CD4-positive, CD25-positive, alpha-beta regulatory T cell (primary cell): ENCODE data around the gene DENND1A. TPM values are rescaled to one million over a fixed set of nuclear protein-coding genes. Genes with fewer than 3 reads are reported as not detected.

ENCODE experiments used
- ATAC-seq, 2 donors: fragments of 150-1000 bp; cut with Tn5 transposase; one replicate each; pipeline ENCODE4 v1.10.0; 2021; ENCODE audit warnings: low read depth in 2 of 2, moderate number of reproducible peaks in 2 of 2, moderate library complexity in 1 of 2
- DNase-seq, 3 donors: peaks; one replicate each; pipeline versions ENCODE4 v3.0.0 to v3.0.0-alpha.2; 2012 to 2022; ENCODE audit warnings: mixed read lengths in 1 of 3
- H3K27ac ChIP-seq: one replicate; pipeline ENCODE4 v1.7.0; 2013; ENCODE audit warnings: mild to moderate bottlenecking, low read length; ENCODE audit not compliant: insufficient read depth, poor library complexity, severe bottlenecking
- H3K27me3 ChIP-seq: one replicate; pipeline ENCODE4 v1.7.0; 2013; ENCODE audit warnings: low read length; ENCODE audit not compliant: control insufficient read depth, insufficient read depth
- H3K36me3 ChIP-seq: one replicate; pipeline ENCODE4 v1.7.0; 2013; ENCODE audit warnings: mild to moderate bottlenecking, low read length, moderate library complexity; ENCODE audit not compliant: control insufficient read depth, insufficient read depth
- H3K4me1 ChIP-seq: 2 replicates; pipeline ENCODE4 v1.7.0; 2013; ENCODE audit warnings: mild to moderate bottlenecking, low read length; ENCODE audit not compliant: insufficient read depth, control insufficient read depth, poor library complexity, severe bottlenecking
- H3K4me3 ChIP-seq: one replicate; pipeline ENCODE4 v1.7.0; 2013; ENCODE audit warnings: low read depth, mild to moderate bottlenecking, low read length, moderate library complexity
- H3K9me3 ChIP-seq, 2 experiments: 1 replicate in 1 of 2; 2 replicates in 1 of 2; pipeline ENCODE4 v1.7.0; 2013; ENCODE audit warnings: low read length in 2 of 2, mild to moderate bottlenecking in 1 of 2, moderate library complexity in 1 of 2; ENCODE audit not compliant: control insufficient read depth in 2 of 2
- H3K27ac Mint-ChIP-seq, 3 donors: one replicate each; pipeline ENCODE4 v1.8.0; 2020 to 2022; ENCODE audit warnings: mild to moderate bottlenecking in 3 of 3, mixed read lengths in 3 of 3, moderate library complexity in 2 of 3
- H3K27me3 Mint-ChIP-seq: one replicate; pipeline ENCODE4 v1.8.0; 2022; ENCODE audit warnings: mild to moderate bottlenecking, mixed read lengths
- H3K36me3 Mint-ChIP-seq: one replicate; pipeline ENCODE4 v1.8.0; 2020; ENCODE audit warnings: mixed read lengths
- H3K4me1 Mint-ChIP-seq, 4 donors: one replicate each; pipeline ENCODE4 v1.8.0; 2020 to 2022; ENCODE audit warnings: mixed read lengths in 4 of 4, mild to moderate bottlenecking in 1 of 4
- H3K4me3 Mint-ChIP-seq, 4 donors: one replicate each; pipeline ENCODE4 v1.8.0; 2020 to 2022; ENCODE audit warnings: mild to moderate bottlenecking in 4 of 4, mixed read lengths in 4 of 4, moderate library complexity in 3 of 4
- H3K9me3 Mint-ChIP-seq, 7 donors: one replicate each; pipeline ENCODE4 v1.8.0; 2020 to 2022; ENCODE audit warnings: mixed read lengths in 7 of 7, mild to moderate bottlenecking in 3 of 7, moderate library complexity in 2 of 7
- polyA plus RNA-seq, 4 donors: library from polyadenylated mRNA; unstranded; fragments of 300-500 nt; fragmentation: Illumina TruSeq; gene quantifications; one replicate each; pipeline ENCODE4 v1.2.3, GENCODE V29; 2021
- total RNA-seq: library from RNA; stranded (reverse); gene quantifications from one replicate; pipeline ENCODE4 v1.2.3, GENCODE V29; 2022

Gene DENND1A
- total and polyA plus RNA-seq, 5 donors from 2014 or later = 3.5 to 21.8 (median 4.7) TPM

DNA sequence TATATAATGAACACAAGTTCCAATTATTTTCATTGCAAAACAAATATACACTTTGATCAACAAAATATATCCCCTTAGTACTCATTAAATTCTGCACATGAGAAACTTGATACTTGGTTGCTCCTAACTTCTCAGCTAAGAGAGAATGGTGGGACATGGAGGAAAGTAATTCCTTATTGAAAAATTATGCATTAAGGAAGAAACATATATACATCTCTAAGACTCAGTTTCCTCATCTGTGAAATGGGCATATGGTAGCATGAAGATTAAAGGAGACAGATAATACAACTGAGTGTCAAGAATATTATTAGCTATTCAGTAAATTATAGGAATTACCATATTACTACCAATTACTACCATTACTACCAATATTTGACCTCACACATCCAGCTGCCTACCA lies 488.2 kb downstream of the DENND1A start:
- Histone ChIP-seq H3K27me3 (no peaks in the 10 kb centered on the region), H3K36me3 (no peaks in the 10 kb centered on the region), H3K27ac (no peak overlapping the region), H3K4me3 (no peak overlapping the region), H3K4me1 (no peaks in the 10 kb centered on the region), H3K9me3 (no peaks in the 10 kb centered on the region)
- DNase-seq (no peak), ATAC-seq (no peak)
- Mint-ChIP-seq H3K36me3 (peaks cover 55% of the 10 kb centered on the region), H3K4me1 (peaks cover 0 to 2% (median 0%) of the 10 kb centered on the region in 4 donors), H3K27ac (no peak overlapping the region), H3K27me3 (no peaks in the 10 kb centered on the region), H3K9me3 (no peaks in the 10 kb centered on the region), H3K4me3 (no peak overlapping the region)

DNA sequence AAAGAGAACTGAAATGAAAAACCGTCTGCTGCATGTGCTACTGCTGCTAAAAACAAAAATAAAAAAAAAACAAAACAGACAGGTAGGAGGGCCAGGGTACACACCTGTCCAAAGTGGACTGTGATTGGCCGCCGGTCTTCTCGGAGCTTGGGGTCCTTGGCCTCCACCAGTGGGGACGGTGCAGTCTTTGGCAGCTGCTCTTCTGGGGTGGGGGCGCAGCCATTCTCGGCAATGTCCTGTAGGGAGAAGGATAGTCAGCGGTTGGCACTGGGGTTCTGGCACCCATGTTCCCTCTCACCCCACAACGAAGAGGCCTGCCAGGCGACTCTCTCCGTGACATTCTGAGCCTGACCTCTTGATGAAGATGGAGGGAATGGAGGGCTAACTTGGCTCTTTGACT lies 489.7 kb downstream of the DENND1A start:
- no peaks in the 10 kb centered on the region for H3K27me3 Mint-ChIP-seq
- Histone ChIP-seq H3K9me3 (no peaks in the 10 kb centered on the region), H3K27me3 (no peaks in the 10 kb centered on the region), H3K4me1 (no peaks in the 10 kb centered on the region), H3K36me3 (no peaks in the 10 kb centered on the region), H3K27ac (no peak overlapping the region), H3K4me3 (no peak overlapping the region)
- DNase-seq (no peak), ATAC-seq (no peak)
- no peak overlapping the region for H3K4me3 Mint-ChIP-seq
- peaks cover 55% of the 10 kb centered on the region for H3K36me3 Mint-ChIP-seq
- no peak overlapping the region for H3K27ac Mint-ChIP-seq
- no peaks in the 10 kb centered on the region for H3K4me1 Mint-ChIP-seq
- H3K9me3 Mint-ChIP-seq = no peaks in the 10 kb centered on the region

DNA sequence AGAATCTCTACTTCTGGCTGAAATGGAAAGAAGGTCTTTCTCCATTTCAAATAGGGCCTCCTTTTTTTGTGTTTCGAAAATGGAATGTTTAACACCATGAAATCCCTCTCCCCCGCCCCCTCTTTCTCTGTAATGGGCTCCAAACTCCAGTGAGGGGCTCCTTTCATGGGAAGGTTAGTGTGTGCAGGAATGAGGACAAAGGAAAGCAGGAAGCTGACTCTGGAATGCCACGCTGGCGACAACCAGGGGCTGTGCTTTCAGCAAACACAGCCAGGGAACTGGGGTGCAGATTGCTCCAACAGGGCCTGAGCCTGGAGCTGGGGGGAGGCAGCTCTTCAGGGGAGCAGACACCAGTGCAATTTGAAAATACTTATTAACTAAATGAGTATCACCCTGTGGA lies 491.1 kb downstream of the DENND1A start:
- H3K27ac Mint-ChIP-seq = no peak overlapping the region
- no peak overlapping the region for H3K4me3 ChIP-seq
- no peaks in the 10 kb centered on the region for H3K27me3 Mint-ChIP-seq
- H3K36me3 Mint-ChIP-seq = peaks cover 62% of the 10 kb centered on the region
- no peak for DNase-seq
- H3K4me1 ChIP-seq = no peaks in the 10 kb centered on the region
- no peak for ATAC-seq
- H3K4me1 Mint-ChIP-seq = no peaks in the 10 kb centered on the region
- H3K36me3 ChIP-seq = no peaks in the 10 kb centered on the region
- H3K9me3 Mint-ChIP-seq = no peaks in the 10 kb centered on the region
- H3K27me3 ChIP-seq = no peaks in the 10 kb centered on the region
- no peaks in the 10 kb centered on the region for H3K9me3 ChIP-seq
- H3K4me3 Mint-ChIP-seq = no peak overlapping the region
- no peak overlapping the region for H3K27ac ChIP-seq

DNA sequence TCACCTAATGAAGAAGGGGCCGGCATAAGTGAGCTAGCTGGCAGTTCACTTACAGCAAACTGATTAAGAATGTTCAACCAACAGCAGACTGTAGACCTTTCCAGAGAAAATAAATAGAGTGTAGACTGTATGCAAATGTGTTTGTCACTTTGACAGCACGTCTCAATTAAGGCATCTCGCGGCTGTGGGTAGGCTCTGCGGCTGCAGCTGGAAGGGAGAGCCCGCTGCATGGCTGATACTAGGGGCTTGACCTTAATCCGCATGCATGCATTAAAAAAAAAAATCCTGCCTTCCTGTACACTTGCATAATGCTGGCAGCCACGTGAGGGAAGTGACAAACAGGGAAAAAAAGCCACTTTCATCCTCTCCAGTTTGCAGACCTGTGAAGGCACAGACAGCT lies 491.6 kb downstream of the DENND1A start:
- Mint-ChIP-seq H3K4me1 (no peaks in the 10 kb centered on the region), H3K36me3 (peaks cover 67% of the 10 kb centered on the region), H3K27me3 (no peaks in the 10 kb centered on the region), H3K4me3 (no peak overlapping the region), H3K9me3 (peaks cover 0 to 1% (median 0%) of the 10 kb centered on the region in 7 donors), H3K27ac (no peak overlapping the region)
- no peaks in the 10 kb centered on the region for H3K9me3 ChIP-seq
- H3K36me3 ChIP-seq = no peaks in the 10 kb centered on the region
- DNase-seq = no peak
- no peak for ATAC-seq
- no peaks in the 10 kb centered on the region for H3K4me1 ChIP-seq
- no peak overlapping the region for H3K4me3 ChIP-seq
- H3K27ac ChIP-seq = no peak overlapping the region
- no peaks in the 10 kb centered on the region for H3K27me3 ChIP-seq

DNA sequence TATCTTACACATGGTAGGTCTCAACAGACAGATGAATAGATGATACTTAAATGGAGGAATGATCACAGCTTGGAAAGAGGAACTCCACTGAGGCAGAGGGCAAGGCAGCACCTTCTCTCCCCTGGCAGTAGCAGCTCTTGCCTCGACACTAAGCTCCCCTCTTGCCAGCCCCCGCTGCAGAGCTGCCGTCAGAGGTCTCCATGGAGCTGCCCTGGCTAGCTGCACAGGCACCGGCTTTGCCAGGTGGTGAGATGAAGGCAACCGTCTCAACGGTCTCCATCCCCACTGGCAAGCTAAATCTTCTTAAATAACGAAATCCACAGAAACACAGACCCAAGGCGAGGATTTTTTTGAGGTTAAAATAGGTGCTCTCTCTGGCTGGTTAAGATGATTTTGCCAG lies 492.7 kb downstream of the DENND1A start:
- Histone ChIP-seq H3K36me3 (no peaks in the 10 kb centered on the region), H3K27ac (no peak overlapping the region), H3K27me3 (no peaks in the 10 kb centered on the region), H3K4me3 (no peak overlapping the region), H3K9me3 (no peaks in the 10 kb centered on the region), H3K4me1 (no peaks in the 10 kb centered on the region)
- H3K4me1 Mint-ChIP-seq = no peaks in the 10 kb centered on the region
- DNase-seq (no peak), ATAC-seq (no peak)
- no peaks in the 10 kb centered on the region for H3K27me3 Mint-ChIP-seq
- peaks cover 75% of the 10 kb centered on the region for H3K36me3 Mint-ChIP-seq
- H3K27ac Mint-ChIP-seq = no peak overlapping the region
- H3K4me3 Mint-ChIP-seq = no peak overlapping the region
- peaks cover 0 to 1% (median 0%) of the 10 kb centered on the region in 7 donors for H3K9me3 Mint-ChIP-seq

DNA sequence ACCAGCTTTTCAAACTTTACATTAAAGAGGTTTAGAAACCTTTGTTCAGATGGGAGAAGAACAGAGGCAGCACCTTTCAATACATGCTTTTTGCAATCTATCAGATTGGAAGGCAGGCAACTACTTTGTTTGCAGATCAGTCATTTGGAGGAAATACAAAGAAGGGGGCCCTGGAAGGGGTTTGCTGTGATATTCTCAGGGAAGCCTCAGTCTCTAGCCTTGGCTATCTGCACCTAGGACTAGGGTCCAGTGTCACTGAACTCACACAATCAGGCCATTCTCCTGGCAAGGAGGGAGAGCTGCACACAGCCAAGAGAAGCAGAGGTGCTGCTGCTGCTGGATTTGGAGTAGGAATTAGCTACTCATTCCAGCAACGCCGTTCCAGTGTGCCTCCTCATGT lies 494.5 kb downstream of the DENND1A start:
- Histone ChIP-seq H3K27me3 (no peaks in the 10 kb centered on the region), H3K27ac (no peak overlapping the region), H3K4me1 (no peaks in the 10 kb centered on the region), H3K36me3 (no peaks in the 10 kb centered on the region), H3K4me3 (no peak overlapping the region), H3K9me3 (no peaks in the 10 kb centered on the region)
- no peaks in the 10 kb centered on the region for H3K27me3 Mint-ChIP-seq
- ATAC-seq (no peak), DNase-seq (no peak)
- no peak overlapping the region for H3K27ac Mint-ChIP-seq
- peaks cover 0 to 2% (median 0%) of the 10 kb centered on the region in 7 donors for H3K9me3 Mint-ChIP-seq
- H3K36me3 Mint-ChIP-seq = peaks cover 71% of the 10 kb centered on the region
- H3K4me1 Mint-ChIP-seq = no peaks in the 10 kb centered on the region
- no peak overlapping the region for H3K4me3 Mint-ChIP-seq

DNA sequence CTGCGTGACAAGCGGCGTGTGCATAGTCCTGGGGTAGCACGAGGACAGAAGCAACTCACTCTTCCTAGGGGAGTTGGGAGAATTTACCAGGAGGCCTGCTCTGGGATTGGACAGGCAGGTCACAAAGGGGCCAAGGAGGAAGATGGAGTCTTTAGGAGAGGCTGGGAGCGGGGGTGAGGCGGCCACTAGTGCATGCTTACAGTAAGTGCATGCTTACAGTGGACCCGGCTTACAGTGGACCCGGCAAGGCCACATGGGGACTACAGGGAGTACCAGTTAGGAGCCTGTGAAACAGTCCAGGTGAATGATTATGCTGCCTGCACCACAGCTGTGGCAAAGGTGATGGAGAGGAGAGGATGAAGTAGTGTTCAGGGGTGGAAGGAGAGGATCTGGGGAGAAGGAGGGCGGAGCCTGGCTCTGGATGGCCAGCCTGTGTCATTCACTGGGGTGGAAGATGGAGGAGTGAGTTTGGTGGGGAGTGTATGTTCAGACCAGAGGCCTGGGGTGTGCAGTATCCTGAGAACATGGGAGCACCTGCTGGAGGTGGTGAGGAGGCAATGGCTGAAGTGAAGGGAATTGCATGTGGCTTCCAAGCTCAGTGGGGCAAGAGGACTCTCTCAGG lies 495.2 kb downstream of the DENND1A start:
- Mint-ChIP-seq H3K4me1 (no peaks in the 10 kb centered on the region), H3K9me3 (peaks cover 0 to 6% (median 0%) of the 10 kb centered on the region in 7 donors), H3K27me3 (no peaks in the 10 kb centered on the region), H3K27ac (no peak overlapping the region), H3K36me3 (peaks cover 72% of the 10 kb centered on the region), H3K4me3 (no peak overlapping the region)
- Histone ChIP-seq H3K27ac (no peak overlapping the region), H3K4me1 (no peaks in the 10 kb centered on the region), H3K36me3 (no peaks in the 10 kb centered on the region), H3K27me3 (no peaks in the 10 kb centered on the region), H3K9me3 (no peaks in the 10 kb centered on the region), H3K4me3 (no peak overlapping the region)
- no peak for ATAC-seq
- DNase-seq = no peak
